ENCODE data around the gene INSR. TPM values are rescaled to one million over a fixed set of nuclear protein-coding genes. Genes with fewer than 3 reads are reported as not detected.

Gene INSR
- total and polyA plus RNA-seq, 2 of the 8 experiments (the other 6 are each of a cell fraction or from before 2014, with no cell fraction given) = 13.1 to 48.7 TPM

GRCh38 chr19:7101498-7102253, 192.5 kb downstream of the INSR start (continued):
- TF ChIP-seq JUN (IDR thresholded peaks at IDR 0.05; ENCODE audit: low read depth, low read length) (no peak), BRCA1 (IDR thresholded peaks at IDR 0.05; ENCODE audit: low read depth, low read length) (no peak), CBX5 (IDR thresholded peaks at IDR 0.05; ENCODE audit: low read depth, low read length) (no peak), TBP (IDR thresholded peaks at IDR 0.05; ENCODE audit: low read depth, low read length) (no peak), SRF (IDR thresholded peaks at IDR 0.05; ENCODE audit: low read depth, low read length) (no peak), ATF2 (IDR thresholded peaks at IDR 0.05; ENCODE audit: low read length) (no peak), CHD7 (IDR thresholded peaks at IDR 0.05; ENCODE audit: insufficient replicate concordance, low read length) (no peak), SP2 (IDR thresholded peaks at IDR 0.05; ENCODE audit: low read length) (no peak), POLR2AphosphoS5 (IDR thresholded peaks at IDR 0.05; ENCODE audit: low read depth, low read length) (no peak)

Measured in H1 (cell line).